Activated B cell treated with CpG ODN at 0.5 μM for 24 hours (primary cell): Measurements from ENCODE around the gene MCC. TPM values are rescaled to one million over a fixed set of nuclear protein-coding genes. Genes with fewer than 3 reads are reported as not detected.

ENCODE experiments used
- ATAC-seq: fragments of 200-7000 bp; cut with Tn5 transposase; one replicate; pipeline ENCODE4 v1.10.0; 2021; ENCODE audit warnings: low read depth, mild to moderate bottlenecking, moderate library complexity
- CTCF ChIA-PET: fragments of 350-600 bp; sonication (Branson Sonifier 250); formaldehyde crosslinking; loops from one replicate; lab custom pipeline; 2021; ENCODE audit warnings: antibody characterized with exemption; lab: Charles Lee
- POLR2A ChIA-PET: fragments of 350-600 bp; sonication (Branson Sonifier 250); formaldehyde crosslinking; loops from one replicate; lab custom pipeline; 2021; ENCODE audit warnings: antibody characterized with exemption; lab: Charles Lee
- DNase-seq: peaks from one replicate; pipeline ENCODE4 v3.0.0; 2022
- H3K27ac Mint-ChIP-seq: one replicate; pipeline ENCODE4 v1.8.0; 2020; ENCODE audit warnings: mixed read lengths
- H3K27me3 Mint-ChIP-seq: one replicate; pipeline ENCODE4 v1.8.0; 2021; ENCODE audit warnings: mixed read lengths
- H3K36me3 Mint-ChIP-seq: one replicate; pipeline ENCODE4 v1.8.0; 2021; ENCODE audit warnings: low read depth, mixed read lengths
- H3K4me1 Mint-ChIP-seq: one replicate; pipeline ENCODE4 v1.8.0; 2021; ENCODE audit warnings: mixed read lengths
- H3K4me3 Mint-ChIP-seq: one replicate; pipeline ENCODE4 v1.8.0; 2020; ENCODE audit warnings: mild to moderate bottlenecking, mixed read lengths
- H3K9me3 Mint-ChIP-seq: one replicate; pipeline ENCODE4 v1.8.0; 2020; ENCODE audit warnings: mixed read lengths
- CTCF ChIP-seq: fragments of 200-600 bp; IDR thresholded peaks from one replicate; pipeline ENCODE4 v1.8.0; 2022; ENCODE audit warnings: antibody characterized with exemption, mild to moderate bottlenecking
- intact Hi-C: fragments of 100-400 bp; cut with micrococcal nuclease; formaldehyde crosslinking; loops from one replicate; pipeline ENCODE4 v1.15.1; 2024
- total RNA-seq: library from RNA; stranded (reverse); gene quantifications from 2 replicates; pipeline ENCODE4 v1.2.3, GENCODE V29; 2022

The MCC gene
- total RNA-seq, 1 donor from 2014 or later = 0.22 TPM

GRCh38 chr5:113105693-113106280 lies 382.5 kb downstream of the MCC start:
- Mint-ChIP-seq H3K9me3 (no peaks in the 10 kb centered on the region), H3K27me3 (no peaks in the 10 kb centered on the region), H3K4me1 (no peaks in the 10 kb centered on the region), H3K36me3 (no peaks in the 10 kb centered on the region), H3K4me3 (no peak overlapping the region), H3K27ac (no peak overlapping the region)
- POLR2A ChIA-PET = no interaction called here
- CTCF ChIA-PET = no interaction called here
- no peak for ATAC-seq
- no peak for DNase-seq
- intact Hi-C loops = no loop called here
- no peak for TF ChIP-seq CTCF

GRCh38 chr5:113103330-113103729 lies 384.9 kb downstream of the MCC start:
- Mint-ChIP-seq H3K27me3 (no peaks in the 10 kb centered on the region), H3K36me3 (no peaks in the 10 kb centered on the region), H3K9me3 (no peaks in the 10 kb centered on the region), H3K4me3 (no peak overlapping the region), H3K27ac (no peak overlapping the region), H3K4me1 (no peaks in the 10 kb centered on the region)
- intact Hi-C loops = no loop called here
- no peak for DNase-seq
- ChIA-PET CTCF (no interaction called here), POLR2A (no interaction called here)
- ATAC-seq = no peak
- TF ChIP-seq CTCF = no peak

GRCh38 chr5:113102121-113102531 lies 386.1 kb downstream of the MCC start:
- Mint-ChIP-seq H3K27ac (no peak overlapping the region), H3K27me3 (no peaks in the 10 kb centered on the region), H3K4me3 (no peak overlapping the region), H3K36me3 (no peaks in the 10 kb centered on the region), H3K9me3 (no peaks in the 10 kb centered on the region), H3K4me1 (no peaks in the 10 kb centered on the region)
- DNase-seq (no peak), ATAC-seq (no peak)
- intact Hi-C loops = no loop called here
- TF ChIP-seq CTCF = no peak
- POLR2A ChIA-PET = no interaction called here
- CTCF ChIA-PET = no interaction called here

GRCh38 chr5:113100981-113101380 lies 387.3 kb downstream of the MCC start:
- no peak for ATAC-seq
- TF ChIP-seq CTCF = no peak
- H3K27ac Mint-ChIP-seq = no peak overlapping the region
- H3K36me3 Mint-ChIP-seq = no peaks in the 10 kb centered on the region
- intact Hi-C loops = no loop called here
- no peaks in the 10 kb centered on the region for H3K9me3 Mint-ChIP-seq
- no peak for DNase-seq
- H3K4me1 Mint-ChIP-seq = no peaks in the 10 kb centered on the region
- CTCF ChIA-PET = no interaction called here
- H3K4me3 Mint-ChIP-seq = no peak overlapping the region
- POLR2A ChIA-PET = no interaction called here
- no peaks in the 10 kb centered on the region for H3K27me3 Mint-ChIP-seq

- ChIA-PET POLR2A (no interaction called here), CTCF (no interaction called here)
- no peak for ATAC-seq
These were observed 388.4 kb downstream of the MCC start for GRCh38 chr5:113099822-113100221.

More at GRCh38 chr5:113099822-113100221, 388.4 kb downstream of the MCC start:
- Mint-ChIP-seq H3K4me3 (no peak overlapping the region), H3K9me3 (no peaks in the 10 kb centered on the region), H3K36me3 (no peaks in the 10 kb centered on the region), H3K27me3 (no peaks in the 10 kb centered on the region), H3K27ac (no peak overlapping the region), H3K4me1 (no peaks in the 10 kb centered on the region)
- intact Hi-C loops = no loop called here
- no peak for DNase-seq
- no peak for TF ChIP-seq CTCF
